ENCODE measurements around the gene ABHD6. TPM values are rescaled to one million over a fixed set of nuclear protein-coding genes. Genes with fewer than 3 reads are reported as not detected.

Gene ABHD6
- total and polyA plus RNA-seq, 8 donors = 4.3 to 22.8 (median 8.0) TPM

DNA sequence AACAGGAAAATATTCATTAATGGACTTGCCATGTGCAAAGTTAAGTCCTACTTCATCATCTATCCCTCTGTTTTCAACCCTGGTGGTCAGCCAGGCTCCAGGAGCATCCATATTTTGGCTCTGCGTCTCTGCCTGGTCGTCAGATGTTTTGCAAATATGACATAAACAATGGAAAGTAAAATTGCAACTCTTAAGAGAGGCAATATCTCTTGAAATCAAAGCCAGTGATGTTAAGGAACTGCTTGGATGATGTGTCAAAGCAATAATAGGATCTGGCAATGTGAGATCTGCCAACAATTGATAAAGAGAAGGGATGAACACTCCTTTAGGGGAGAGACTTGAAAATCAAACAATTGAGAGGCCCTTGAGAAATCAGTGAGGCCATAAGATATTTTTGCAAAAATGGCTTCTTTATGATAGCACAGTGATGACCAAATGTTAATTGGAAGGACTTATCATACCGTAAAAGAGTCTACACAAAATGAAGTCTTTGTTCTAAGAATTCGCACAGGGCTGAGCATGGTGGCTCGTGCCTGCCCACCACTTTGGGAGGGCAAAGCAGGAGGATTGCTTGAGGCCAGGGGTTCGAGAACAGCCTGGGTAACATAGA is 6.5 kb downstream of the ABHD6 start:
- Histone ChIP-seq H3K4me3 (no peak overlapping the region), H3K36me3 (no peaks in the 10 kb centered on the region), H3K9me3 (no peaks in the 10 kb centered on the region), H3K4me1 (peaks cover 0 to 50% (median 13%) of the 10 kb centered on the region in 4 donors), H3K27ac (no peak overlapping the region), H3K27me3 (no peaks in the 10 kb centered on the region)
- TF ChIP-seq EP300 (IDR thresholded peaks at IDR 0.05) (no peak), POLR2AphosphoS5 (IDR thresholded peaks at IDR 0.05) (no peak), POLR2A (IDR thresholded peaks at IDR 0.05) (no peak)
- TF ChIP-seq, protein P1, sequence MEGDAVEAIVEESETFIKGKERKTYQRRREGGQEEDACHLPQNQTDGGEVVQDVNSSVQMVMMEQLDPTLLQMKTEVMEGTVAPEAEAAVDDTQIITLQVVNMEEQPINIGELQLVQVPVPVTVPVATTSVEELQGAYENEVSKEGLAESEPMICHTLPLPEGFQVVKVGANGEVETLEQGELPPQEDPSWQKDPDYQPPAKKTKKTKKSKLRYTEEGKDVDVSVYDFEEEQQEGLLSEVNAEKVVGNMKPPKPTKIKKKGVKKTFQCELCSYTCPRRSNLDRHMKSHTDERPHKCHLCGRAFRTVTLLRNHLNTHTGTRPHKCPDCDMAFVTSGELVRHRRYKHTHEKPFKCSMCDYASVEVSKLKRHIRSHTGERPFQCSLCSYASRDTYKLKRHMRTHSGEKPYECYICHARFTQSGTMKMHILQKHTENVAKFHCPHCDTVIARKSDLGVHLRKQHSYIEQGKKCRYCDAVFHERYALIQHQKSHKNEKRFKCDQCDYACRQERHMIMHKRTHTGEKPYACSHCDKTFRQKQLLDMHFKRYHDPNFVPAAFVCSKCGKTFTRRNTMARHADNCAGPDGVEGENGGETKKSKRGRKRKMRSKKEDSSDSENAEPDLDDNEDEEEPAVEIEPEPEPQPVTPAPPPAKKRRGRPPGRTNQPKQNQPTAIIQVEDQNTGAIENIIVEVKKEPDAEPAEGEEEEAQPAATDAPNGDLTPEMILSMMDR (IDR thresholded peaks at IDR 0.05) = no peak
- no peak for DNase-seq
- intact Hi-C loops (cut with DNase I; ENCODE audit: low total_unique reads) = no loop called here
- WGBS, 5 donors = 84 to 92% (median 90%) methylated on average over 6 of the region's 6 CpGs

DNA sequence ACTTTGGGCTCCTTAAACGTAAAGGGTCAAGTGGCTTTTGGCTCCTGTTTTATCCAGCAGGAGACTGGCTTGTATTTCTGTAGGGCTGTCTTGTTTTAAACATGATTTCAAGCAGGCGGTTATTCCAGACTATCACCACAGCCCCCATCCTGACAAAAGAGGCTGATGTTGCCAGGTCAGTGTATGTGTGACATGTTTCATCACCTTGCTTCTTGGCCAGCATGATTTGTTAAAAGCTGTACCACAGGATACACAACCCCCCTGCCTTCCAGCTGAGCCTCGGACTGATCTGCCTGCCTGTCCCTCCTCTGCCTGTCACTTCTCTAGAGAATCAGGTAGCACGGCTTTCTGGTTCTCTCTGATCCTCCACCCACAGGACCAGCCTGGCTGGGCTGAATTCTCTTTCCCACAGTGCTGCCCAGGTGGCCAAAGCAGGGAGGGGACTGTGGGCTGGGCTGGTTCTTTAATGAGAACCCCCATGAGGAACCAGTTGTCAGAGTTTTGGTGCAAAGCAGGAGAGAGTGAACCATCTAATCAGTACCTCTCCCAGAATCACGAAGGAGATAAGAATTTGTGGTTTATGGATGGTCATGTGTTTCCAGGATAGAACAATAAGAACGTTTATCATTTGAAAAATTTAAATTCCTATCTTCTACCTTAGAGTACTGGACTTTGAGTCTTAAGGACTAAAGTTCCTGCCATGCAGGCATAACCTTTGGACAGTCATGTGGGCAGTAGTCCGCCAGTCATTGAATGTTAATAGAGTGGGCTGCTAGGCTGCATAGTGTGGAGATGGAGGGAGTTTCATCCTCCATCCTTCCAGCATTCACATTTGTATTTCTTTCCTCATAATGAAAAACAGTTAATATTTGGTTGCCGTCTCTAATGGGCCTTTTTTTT is 8.8 kb downstream of the ABHD6 start:
- H3K36me3 ChIP-seq = no peaks in the 10 kb centered on the region
- no peak overlapping the region for H3K4me3 ChIP-seq
- peaks cover 0 to 64% (median 14%) of the 10 kb centered on the region in 4 donors for H3K4me1 ChIP-seq
- TF ChIP-seq POLR2A (IDR thresholded peaks at IDR 0.05) (no peak), EP300 (IDR thresholded peaks at IDR 0.05) (no peak), POLR2AphosphoS5 (IDR thresholded peaks at IDR 0.05) (no peak)
- TF ChIP-seq, protein P1 (IDR thresholded peaks at IDR 0.05) = no peak
- WGBS, 5 donors = 54 to 75% (median 61%) methylated on average over 8 of the region's 8 CpGs
- no peak for DNase-seq
- intact Hi-C loops (cut with DNase I; ENCODE audit: low total_unique reads) = no loop called here
- no peak overlapping the region for H3K27ac ChIP-seq
- H3K27me3 ChIP-seq = no peaks in the 10 kb centered on the region
- no peaks in the 10 kb centered on the region for H3K9me3 ChIP-seq

DNA sequence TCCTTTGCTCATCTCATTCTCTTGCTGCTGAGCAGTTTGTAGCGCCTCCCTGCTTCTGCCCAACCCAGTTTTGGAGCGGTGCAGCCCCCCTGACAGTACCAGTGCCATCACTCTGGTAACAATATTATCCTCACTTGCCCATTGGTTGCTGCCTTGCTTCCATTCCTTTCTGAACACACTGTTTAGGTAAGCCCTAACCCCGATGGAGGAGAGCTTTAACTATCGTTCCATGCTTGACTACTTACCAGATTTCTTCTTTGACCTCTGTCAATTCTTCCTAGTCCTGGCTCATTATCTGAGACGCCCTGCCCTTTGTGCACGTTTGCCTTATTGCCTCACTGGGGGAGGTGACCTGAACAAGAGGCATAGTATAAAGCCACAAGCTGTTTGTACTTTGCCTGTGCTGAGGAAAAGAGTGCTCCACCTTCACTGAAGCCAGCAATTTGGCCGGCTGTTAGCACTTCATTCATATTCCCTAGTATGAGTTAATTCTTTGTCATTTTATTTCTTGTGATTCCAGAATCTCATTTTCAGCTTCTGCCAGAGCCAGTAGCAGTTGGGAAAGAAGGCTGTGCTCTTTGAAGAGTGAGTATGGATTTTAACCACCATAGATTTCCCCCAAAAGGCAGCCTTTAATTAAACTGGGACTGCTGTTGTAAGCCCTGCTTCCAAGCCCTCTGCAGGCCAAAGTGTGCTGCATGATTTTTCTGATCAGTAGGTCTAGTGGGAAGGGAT is 11.9 kb downstream of the ABHD6 start:
- TF ChIP-seq, protein P1 (IDR thresholded peaks at IDR 0.05) = no peak
- peak in 2 of 3 donors; percentile 53 to 74 for TF ChIP-seq POLR2AphosphoS5 (IDR thresholded peaks at IDR 0.05)
- no peak for TF ChIP-seq EP300 (IDR thresholded peaks at IDR 0.05)
- intact Hi-C loops (cut with DNase I; ENCODE audit: low total_unique reads) = no loop called here
- Histone ChIP-seq H3K4me3 (no peak overlapping the region), H3K4me1 (peaks cover 0 to 56% (median 15%) of the 10 kb centered on the region in 4 donors), H3K27me3 (no peaks in the 10 kb centered on the region), H3K9me3 (no peaks in the 10 kb centered on the region), H3K27ac (peak overlapping the region; percentile 53 to 77 (median 75)), H3K36me3 (no peaks in the 10 kb centered on the region)
- DNase-seq = peak; percentile 63 to 78
- 35 to 49% (median 42%) methylated on average over 7 of the region's 7 CpGs for WGBS, 5 donors

DNA sequence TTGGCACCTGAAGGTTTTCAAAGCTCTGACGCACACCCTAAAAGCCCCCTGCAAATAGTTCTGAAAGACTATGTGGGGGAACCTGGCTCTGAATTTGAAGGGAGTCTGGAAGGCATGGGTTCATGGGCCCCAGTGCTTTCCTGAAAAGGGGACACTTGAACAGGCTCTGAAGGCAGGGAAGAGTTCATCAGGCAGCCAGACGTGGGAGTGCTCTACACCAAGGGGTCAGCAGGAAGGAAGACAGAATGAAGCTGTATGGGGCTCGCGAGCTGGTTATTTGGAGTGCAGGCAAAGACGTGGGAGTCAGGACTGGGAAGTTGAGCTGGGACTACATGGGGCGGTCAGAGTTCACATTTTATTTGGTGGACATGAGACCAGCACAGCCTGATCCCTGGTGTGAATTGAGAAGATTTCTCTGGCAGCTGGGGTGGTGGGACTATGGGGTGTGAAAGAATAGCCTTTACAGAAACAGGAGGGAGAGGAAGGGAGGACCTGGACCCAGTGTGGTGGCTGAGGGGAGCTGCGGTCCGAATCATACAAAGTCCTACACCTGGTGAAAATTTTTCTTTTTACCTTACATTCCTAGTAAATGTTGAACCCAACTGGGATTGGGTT is 12.6 kb downstream of the ABHD6 start:
- H3K4me3 ChIP-seq = no peak overlapping the region
- no peak for TF ChIP-seq EP300 (IDR thresholded peaks at IDR 0.05)
- TF ChIP-seq, protein P1 (IDR thresholded peaks at IDR 0.05) = no peak
- TF ChIP-seq POLR2A (IDR thresholded peaks at IDR 0.05) = no peak
- no peak for TF ChIP-seq POLR2AphosphoS5 (IDR thresholded peaks at IDR 0.05)
- no peaks in the 10 kb centered on the region for H3K27me3 ChIP-seq
- WGBS, 5 donors = 63 to 82% (median 69%) methylated on average over 8 of the region's 8 CpGs
- H3K36me3 ChIP-seq = no peaks in the 10 kb centered on the region
- no peaks in the 10 kb centered on the region for H3K9me3 ChIP-seq
- intact Hi-C loops (cut with DNase I; ENCODE audit: low total_unique reads) = no loop called here
- peak in 1 of 2 donors; percentile 41 for DNase-seq
- peaks cover 0 to 56% (median 15%) of the 10 kb centered on the region in 4 donors for H3K4me1 ChIP-seq
- peak overlapping the region; percentile 53 to 77 (median 75) for H3K27ac ChIP-seq
